Measurements from ENCODE around the gene ATP10D. TPM values are rescaled to one million over a fixed set of nuclear protein-coding genes. Genes with fewer than 3 reads are reported as not detected.

The ATP10D gene
- total and polyA plus RNA-seq, 9 of the 15 experiments (the other 6 are each of a cell fraction or from before 2014, with no cell fraction given) = 0.10 to 0.36 (median 0.19) TPM; not detected in 1

DNA sequence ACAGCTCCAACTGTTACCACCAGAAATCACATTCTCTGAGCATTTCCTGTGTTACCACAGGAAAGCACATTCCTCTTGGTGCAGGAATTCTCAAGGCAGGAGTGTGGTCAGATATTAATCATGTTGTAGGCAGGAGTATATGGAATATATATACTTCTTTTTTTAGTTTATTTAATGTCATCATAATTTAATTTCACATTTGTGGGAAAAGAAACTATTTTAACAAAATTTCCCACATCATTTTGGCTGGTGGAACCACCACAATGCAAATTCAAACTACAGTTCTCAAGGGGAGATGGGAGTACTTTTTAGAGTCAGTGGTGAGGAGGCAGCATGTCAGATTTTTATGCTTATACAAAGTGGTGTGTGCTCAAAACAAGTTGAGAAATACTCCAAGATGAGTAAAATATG, 139.0 kb downstream of the ATP10D start:
- Histone ChIP-seq H3K4me1 (replicated peaks in 1 of 2; ENCODE audit: control insufficient read depth in 2 of 2, insufficient read depth in 2 of 2, low read length in 2 of 2) (no peaks in the 10 kb centered on the region), H3K9me1 (ENCODE audit: control insufficient read depth, insufficient read depth, low read length) (no peaks in the 10 kb centered on the region), H3K9me3 (replicated peaks; ENCODE audit: control insufficient read depth, insufficient read depth, low read depth, low read length) (no peaks in the 10 kb centered on the region), H3K4me3 (no peak overlapping the region), H2AFZ (ENCODE audit: low read depth, low read length) (no peak overlapping the region), H3K36me3 (ENCODE audit: control insufficient read depth, insufficient read depth, low read length) (no peaks in the 10 kb centered on the region), H3K27me3 (ENCODE audit: control insufficient read depth in 2 of 2, insufficient read depth in 2 of 2, low read length in 2 of 2) (no peaks in the 10 kb centered on the region), H3K4me2 (ENCODE audit: insufficient read depth, low read length) (no peak overlapping the region), H4K20me1 (replicated peaks; ENCODE audit: control insufficient read depth, insufficient read depth, low read length) (no peaks in the 10 kb centered on the region), H3K9ac (ENCODE audit: insufficient read depth in 1 of 2, low read depth in 2 of 2, low read length in 2 of 2) (no peak overlapping the region), H3K79me2 (ENCODE audit: control insufficient read depth, insufficient read depth, low read length) (no peaks in the 10 kb centered on the region), H3K27ac (ENCODE audit: extremely low read depth, low read depth, low read length) (no peak overlapping the region)
- ATAC-seq (no peak), DNase-seq (ENCODE audit: extremely low read depth in 1 of 4, low spot score in 3 of 4) (no peak), FAIRE-seq (no peak)
- CTCF ChIA-PET (ENCODE audit: low intra/inter-chr PET ratio) = no interaction called here
- no TSS peak for BruUV-seq (replicated peaks)
- POLR2A ChIA-PET = no interaction called here
- TF ChIP-seq THRB (CRISPR knock-in tag; conservative IDR thresholded peaks at IDR 0.05) = no peak
- TF ChIP-seq ZNF184 (CRISPR knock-in tag; IDR thresholded peaks at IDR 0.05) = no peak
- TF ChIP-seq ZKSCAN1 (IDR thresholded peaks at IDR 0.05; ENCODE audit: low read depth, low read length) = no peak
- no peak for TF ChIP-seq PCBP2 (IDR thresholded peaks at IDR 0.05; ENCODE audit: low read depth, low read length, poor library complexity, severe bottlenecking)
- TF ChIP-seq ZNF174 (CRISPR knock-in tag; IDR thresholded peaks at IDR 0.05) = no peak
- no peak for TF ChIP-seq MBD2 (IDR thresholded peaks at IDR 0.05; ENCODE audit: borderline replicate concordance, low read depth)
- no peak for TF ChIP-seq GABPB2 (CRISPR knock-in tag; conservative IDR thresholded peaks at IDR 0.05)
- TF ChIP-seq, protein P1, sequence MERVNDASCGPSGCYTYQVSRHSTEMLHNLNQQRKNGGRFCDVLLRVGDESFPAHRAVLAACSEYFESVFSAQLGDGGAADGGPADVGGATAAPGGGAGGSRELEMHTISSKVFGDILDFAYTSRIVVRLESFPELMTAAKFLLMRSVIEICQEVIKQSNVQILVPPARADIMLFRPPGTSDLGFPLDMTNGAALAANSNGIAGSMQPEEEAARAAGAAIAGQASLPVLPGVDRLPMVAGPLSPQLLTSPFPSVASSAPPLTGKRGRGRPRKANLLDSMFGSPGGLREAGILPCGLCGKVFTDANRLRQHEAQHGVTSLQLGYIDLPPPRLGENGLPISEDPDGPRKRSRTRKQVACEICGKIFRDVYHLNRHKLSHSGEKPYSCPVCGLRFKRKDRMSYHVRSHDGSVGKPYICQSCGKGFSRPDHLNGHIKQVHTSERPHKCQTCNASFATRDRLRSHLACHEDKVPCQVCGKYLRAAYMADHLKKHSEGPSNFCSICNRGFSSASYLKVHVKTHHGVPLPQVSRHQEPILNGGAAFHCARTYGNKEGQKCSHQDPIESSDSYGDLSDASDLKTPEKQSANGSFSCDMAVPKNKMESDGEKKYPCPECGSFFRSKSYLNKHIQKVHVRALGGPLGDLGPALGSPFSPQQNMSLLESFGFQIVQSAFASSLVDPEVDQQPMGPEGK (CRISPR knock-in tag; IDR thresholded peaks at IDR 0.05; ENCODE audit: borderline replicate concordance) = no peak
- TF ChIP-seq SMARCA4 (IDR thresholded peaks at IDR 0.05) = no peak
- no peak for TF ChIP-seq ZNF511 (CRISPR knock-in tag; IDR thresholded peaks at IDR 0.05)
- TF ChIP-seq TGIF2 (CRISPR knock-in tag; IDR thresholded peaks at IDR 0.05) = no peak
- no peak for TF ChIP-seq CGGBP1 (CRISPR knock-in tag; IDR thresholded peaks at IDR 0.05)
- in situ Hi-C loops (cut with MboI) (no loop called here), intact Hi-C loops (cut with micrococcal nuclease) (no loop called here)
